HG02623 (cell line): ENCODE measurements around the gene SIX2.

Source experiments
- ATAC-seq: cut with Tn5 transposase; IDR thresholded peaks from one replicate; pipeline ENCODE4 v1.9.1; 2021; ENCODE audit warnings: moderate library complexity; ENCODE audit not compliant: unreplicated experiment

The SIX2 gene

GRCh38 chr2:45024097-45024496, 14.8 kb upstream of the SIX2 start:
- ATAC-seq, result no peak

GRCh38 chr2:45020439-45020838, 11.2 kb upstream of the SIX2 start:
- no peak for ATAC-seq

GRCh38 chr2:45018023-45018422, 8.8 kb upstream of the SIX2 start:
- ATAC-seq, result no peak

- no peak for ATAC-seq
These were observed 5.6 kb upstream of the SIX2 start for GRCh38 chr2:45014831-45015230.

GRCh38 chr2:45014016-45014702, 4.9 kb upstream of the SIX2 start:
- ATAC-seq, result no peak

- no peak for ATAC-seq
These were observed 4.2 kb upstream of the SIX2 start for GRCh38 chr2:45013229-45014015.

- no peak for ATAC-seq
These were observed 3.5 kb upstream of the SIX2 start for GRCh38 chr2:45012733-45013132.

GRCh38 chr2:45011621-45012602, 2.7 kb upstream of the SIX2 start:
- no peak for ATAC-seq

- ATAC-seq, result no peak
These were observed 1.9 kb upstream of the SIX2 start for GRCh38 chr2:45011121-45011520.

- ATAC-seq, result no peak
These were observed 1.4 kb upstream of the SIX2 start for GRCh38 chr2:45010702-45011012.

- ATAC-seq, result no peak
These were observed 863 bp upstream of the SIX2 start for GRCh38 chr2:45009928-45010701.

- ATAC-seq, result no peak
These were observed 739 bp downstream of the SIX2 start for GRCh38 chr2:45008296-45009129.

GRCh38 chr2:45007961-45008295, 1.3 kb downstream of the SIX2 start:
- ATAC-seq, result no peak

- no peak for ATAC-seq
These were observed 2.3 kb downstream of the SIX2 start for GRCh38 chr2:45006942-45007287.

- ATAC-seq, result no peak
These were observed 3.0 kb downstream of the SIX2 start for GRCh38 chr2:45006041-45006941.

GRCh38 chr2:45005261-45006002, 3.8 kb downstream of the SIX2 start:
- ATAC-seq, result no peak

GRCh38 chr2:45004562-45005191, 4.6 kb downstream of the SIX2 start:
- no peak for ATAC-seq
